Measurements from ENCODE around the gene CEP170B.

GRCh38 chr14:104866451-104867370 is 1.6 kb downstream of the CEP170B start:
- TF ChIP-seq POLR2A (IDR thresholded peaks at IDR 0.05) (no peak), CTCF (IDR thresholded peaks at IDR 0.05) (no peak)

Measured in uterus (tissue), 2 donors.